ENCODE measurements around the gene C10orf71. TPM values are rescaled to one million over a fixed set of nuclear protein-coding genes. Genes with fewer than 3 reads are reported as not detected.

C10orf71 gene, protein sequence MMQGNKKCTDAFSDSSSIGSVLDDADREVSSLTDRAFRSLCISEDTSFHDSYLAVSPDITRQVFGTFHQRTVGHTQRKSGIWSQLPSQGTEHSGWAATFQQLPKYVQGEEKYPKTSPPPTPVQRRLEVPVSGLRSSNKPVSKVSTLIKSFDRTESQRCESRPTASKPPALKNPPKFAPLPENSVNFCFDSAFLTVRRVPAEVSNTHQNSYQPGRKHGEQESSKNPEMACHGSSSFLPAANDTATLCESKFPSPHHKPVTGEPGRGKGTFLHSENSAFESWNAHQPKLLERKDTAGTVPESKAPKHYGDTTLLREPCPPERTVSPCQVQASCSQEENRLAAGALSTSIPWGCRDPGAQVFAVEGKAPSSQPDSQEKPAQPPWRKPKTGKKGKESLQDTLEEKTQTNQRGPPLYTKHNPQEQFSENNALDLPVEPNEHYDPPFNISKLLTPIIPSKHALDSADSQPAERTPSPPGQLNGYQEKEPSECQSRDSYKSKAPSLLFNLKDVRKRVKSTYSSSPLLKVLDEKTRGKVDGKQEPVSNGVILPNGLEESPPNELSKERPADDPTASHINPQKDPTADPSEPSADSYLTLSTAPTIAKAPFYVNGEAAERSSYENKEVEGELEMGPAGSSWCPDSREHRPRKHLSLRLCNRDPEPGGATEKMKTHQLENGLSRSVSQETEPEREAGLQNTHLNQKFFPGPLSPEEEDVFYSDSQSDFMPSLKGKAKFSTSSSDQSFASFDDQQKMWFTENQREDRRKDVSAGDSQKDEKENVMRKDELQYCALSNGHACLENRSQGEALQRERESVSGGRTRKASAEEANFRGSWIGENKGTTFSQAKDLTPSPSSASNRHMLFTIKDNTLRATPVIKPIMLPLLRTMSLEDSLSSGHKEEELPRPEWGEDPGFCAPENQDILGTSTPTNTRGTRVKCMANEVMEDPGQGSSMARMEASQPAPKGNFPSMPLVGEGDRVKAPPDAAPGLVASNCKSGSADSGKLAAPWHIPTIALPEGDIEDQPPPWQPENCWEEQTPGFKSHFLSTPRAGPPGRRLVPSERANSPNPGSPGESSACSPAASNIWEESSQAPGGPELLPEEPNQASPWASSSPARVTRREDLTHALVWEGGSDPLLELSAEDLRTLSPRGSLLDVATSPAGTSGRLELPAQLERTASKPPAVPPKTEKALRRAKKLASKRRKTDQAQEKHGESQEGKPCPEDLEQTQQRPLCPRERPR (N-terminal part only)
- total RNA-seq = not detected

DNA sequence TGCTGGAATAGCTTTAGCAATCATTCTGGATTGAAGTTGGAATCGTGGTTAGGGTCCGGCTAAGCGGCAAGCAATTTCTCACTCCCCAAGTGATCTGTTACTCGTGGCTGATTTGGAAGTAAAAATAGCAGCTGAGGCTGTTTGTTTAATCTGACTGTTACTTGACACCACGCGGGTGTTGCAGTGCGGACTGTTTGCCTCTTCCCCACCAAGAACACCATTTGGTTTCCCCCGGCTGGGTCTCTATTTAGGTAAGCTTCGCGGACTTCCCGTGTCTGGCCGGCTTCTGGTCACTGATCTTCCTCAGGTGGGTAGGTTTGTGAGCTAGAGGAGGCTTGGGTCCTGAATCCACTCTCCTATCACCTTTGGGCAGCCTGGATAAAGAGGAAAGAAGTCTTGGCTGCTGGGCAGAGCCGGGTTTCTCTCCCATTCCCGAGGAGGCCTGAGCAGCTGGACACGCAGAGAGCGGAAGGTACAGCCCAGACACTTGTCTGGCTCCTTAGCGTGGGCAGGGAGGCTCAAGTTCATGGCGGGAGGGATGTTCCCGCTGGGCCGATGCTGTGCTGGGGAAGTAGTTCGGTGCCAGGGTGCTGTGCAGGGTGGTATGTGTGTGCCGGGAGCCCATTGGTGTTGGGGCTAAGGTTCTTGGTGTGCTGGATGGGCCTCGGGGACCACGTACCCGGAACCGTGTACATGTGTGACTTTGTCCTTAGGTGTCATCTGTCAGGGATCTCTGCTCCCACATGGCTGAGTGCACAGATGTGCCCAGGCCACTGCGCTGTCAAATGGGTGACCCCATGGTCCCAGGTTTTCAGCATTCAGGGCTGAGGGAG, at the start of gene C10orf71:
TSS of gene C10orf71 (plus strand) at position 188 of the 833 bp plus-strand sequence. CDS start 23,376 bp downstream, outside the sequence.
- no peak for DNase-seq (ENCODE audit: low read depth in 2 of 3, low spot score in 2 of 3)

DNA sequence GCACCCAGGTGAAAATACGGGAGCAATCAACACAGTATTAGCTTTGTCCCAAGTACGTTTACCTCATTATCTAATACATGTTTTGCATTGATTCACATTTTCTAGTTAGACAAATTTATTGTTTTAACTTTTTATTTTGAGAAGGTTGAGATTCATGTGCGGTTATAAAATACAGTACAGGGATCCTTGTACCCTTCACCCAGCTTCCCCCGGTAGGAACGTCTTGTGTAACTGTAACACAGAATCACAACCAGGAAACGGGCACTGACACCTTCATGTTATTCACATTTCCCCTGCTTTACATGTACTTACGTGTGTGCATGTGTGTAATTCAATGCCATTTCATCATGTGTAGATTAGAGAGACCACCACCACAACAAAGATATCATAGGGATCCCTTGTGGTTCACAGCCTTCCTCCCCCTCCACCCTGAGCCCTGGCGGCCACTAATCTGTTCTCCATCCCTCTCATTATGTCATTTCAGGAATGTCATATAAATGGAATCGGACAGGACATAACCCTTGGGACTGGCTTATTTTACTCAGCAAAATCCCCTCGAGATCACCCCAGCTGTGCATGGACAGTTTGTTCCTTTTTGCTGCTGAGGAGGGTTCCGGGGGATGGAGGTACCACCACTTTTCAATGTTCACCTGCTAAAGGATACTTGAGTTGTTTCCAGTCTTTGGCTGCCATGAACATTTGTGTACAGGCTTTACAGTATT, 46.5 kb upstream of the C10orf71 start:
- no peak for DNase-seq (ENCODE audit: low read depth in 2 of 3, low spot score in 2 of 3)

DNA sequence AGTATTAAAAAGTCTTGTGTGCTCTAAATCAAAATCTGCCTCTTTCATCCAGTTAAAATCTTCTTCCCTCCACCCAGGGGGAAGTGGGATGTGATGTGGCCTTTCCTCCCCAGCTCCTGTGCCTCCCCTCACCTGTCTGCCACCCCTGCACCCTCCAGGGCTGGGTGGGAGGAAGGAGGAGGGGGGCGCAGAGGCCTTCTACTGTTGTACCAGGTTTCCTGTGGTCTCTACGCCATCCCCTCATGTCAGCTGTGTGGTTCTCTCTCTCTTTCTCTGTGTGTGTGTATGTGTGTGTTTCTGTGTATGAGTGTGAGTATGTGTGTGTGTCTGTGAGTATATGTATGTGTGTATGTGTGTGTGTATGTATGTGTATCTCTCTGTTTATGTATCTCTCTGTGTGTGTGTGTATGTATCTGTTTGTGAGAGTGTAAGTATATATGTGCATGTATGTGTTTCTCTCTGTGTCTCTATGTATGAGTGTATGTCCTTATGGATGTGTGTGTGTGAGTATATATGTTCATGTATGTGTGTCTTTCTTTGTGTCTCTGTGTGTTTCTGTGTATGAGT, 45.5 kb upstream of the C10orf71 start:
- DNase-seq (ENCODE audit: low read depth in 2 of 3, low spot score in 2 of 3) = peak in 2 of 3 donors; percentile 57 to 89

DNA sequence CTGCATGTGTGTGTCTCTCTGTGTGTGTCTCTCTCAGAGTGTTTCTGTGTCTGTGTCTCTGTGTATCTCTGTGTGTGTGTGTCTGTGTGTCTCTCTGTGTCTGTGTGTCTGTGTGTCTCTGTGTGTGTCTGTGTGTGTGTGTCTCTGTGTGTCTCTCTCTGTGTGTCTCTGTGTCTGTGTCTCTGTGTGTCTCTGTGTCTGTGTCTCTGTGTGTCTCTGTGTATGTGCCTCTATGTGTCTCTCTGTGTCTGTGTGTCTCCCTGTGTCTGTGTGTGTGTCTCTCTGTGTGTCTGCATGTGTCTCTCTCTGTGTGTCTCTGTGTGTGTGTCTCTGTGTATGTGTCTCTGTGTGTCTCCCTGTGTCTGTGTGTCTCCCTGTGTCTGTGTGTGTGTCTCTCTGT, 44.8 kb upstream of the C10orf71 start:
- DNase-seq (ENCODE audit: low read depth in 2 of 3, low spot score in 2 of 3) = no peak

DNA sequence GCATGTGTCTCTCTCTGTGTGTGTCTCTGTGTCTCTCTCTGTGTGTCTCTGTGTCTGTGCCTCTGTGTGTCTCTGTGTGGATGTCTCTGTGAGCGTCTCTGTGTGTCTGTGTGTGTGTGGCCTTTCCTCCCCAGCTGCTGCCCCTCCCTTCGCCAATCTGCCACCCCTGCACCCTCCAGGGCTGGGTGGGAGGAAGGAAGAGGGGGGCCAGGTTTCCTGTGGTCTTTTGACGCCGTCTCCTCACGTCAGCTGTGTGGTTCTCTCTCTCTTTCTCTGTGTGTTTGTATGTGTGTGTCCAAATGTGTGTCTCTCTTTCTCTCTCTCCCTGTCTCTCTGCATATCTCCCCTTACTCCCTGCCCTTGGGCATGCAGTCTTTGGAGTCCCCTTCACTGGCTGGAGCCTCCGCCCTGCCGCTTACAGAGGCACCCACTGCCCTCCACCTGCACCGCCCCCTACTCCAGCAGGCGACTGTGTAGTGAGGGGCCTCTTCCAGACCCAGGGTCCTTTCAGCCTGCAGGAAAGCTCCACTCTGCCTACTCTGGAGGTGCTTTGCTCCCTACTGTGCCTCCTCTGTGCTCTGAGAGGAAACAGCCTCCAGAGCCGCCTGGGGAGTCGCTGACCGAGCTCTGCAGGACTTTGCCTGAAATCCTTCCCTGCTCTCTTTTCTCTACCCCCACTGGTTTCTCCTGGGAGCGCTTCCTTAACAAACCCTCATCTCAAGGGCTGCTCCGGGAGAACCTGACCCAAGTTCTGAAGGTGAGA, 44.2 kb upstream of the C10orf71 start:
- peak in 2 of 3 donors; percentile 81 to 94 for DNase-seq (ENCODE audit: low read depth in 2 of 3, low spot score in 2 of 3)

DNA sequence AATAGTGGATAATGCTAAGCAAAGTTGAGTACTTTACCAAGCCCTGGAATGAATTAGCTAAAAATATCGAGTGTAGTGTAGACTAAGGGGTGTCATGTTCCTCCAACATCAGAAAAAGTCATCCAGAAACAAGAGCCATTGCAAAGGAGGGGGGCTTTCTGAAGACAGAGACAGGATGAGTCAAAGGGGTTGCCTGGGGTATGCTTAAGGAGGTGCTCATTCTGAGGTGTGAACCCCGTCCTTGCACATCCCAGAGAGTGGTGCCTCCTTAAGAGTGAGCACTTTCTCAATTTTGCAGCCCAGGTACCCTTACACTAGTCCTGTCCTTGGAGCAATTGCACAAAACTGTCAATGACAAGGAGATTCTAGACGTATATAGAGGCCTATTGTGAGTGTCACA, 43.1 kb upstream of the C10orf71 start:
- no peak for DNase-seq (ENCODE audit: low read depth in 2 of 3, low spot score in 2 of 3)

DNA sequence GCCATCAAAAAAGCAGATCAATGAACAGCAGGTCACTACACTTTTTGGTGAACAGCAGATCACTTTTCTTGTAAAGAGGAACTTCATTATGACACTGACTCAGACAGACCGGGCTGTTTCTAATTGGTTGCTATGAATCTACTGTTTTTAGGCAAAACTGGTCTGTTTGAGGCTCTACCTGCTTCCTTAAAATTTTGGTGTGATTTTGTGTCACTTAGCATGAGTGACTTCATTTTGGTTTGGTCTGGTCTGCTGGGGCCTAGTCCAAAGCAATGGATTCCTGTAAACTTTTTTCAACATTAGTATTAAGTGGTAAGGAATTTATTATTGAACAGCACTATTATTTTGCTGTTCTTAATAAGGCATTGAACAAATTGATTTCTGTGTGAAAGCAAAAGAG, 41.8 kb upstream of the C10orf71 start:
- DNase-seq (ENCODE audit: low read depth in 2 of 3, low spot score in 2 of 3) = peak in 2 of 3 donors; percentile 59 to 73

DNA sequence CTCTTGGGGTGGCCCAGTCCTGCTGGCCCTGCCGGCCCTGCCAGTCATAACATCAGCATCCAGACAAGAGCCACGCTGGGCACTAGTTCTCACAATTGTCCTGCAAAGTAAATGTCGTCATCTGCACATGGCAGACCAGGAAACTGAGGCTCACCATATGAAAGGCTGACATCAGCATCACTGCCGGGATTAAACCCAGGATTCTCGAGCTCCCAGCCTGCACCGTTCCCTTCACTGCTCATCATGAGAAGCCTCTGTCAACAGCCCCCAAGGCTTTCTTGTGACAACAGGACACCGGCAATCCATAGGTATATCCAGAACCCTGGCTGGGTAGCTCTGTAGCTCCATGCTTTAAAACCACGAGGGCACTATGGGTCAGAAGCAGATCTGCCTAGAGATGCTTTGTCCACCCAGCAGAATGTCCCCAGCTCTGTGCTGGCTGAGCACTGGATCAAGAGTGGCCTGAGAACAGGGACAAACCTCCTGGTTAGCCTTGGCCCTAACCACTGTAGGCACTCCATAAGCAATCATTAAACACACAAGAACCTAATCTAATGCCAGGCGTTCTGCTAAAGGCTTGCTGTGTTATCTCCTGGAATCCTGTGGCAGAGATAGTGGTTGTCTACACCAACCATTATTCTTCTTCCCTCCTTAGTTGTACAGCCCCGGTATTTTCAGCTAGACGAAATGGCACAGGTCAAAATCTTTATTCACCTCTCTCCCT, 41.2 kb upstream of the C10orf71 start:
- no peak for DNase-seq (ENCODE audit: low read depth in 2 of 3, low spot score in 2 of 3)

DNA sequence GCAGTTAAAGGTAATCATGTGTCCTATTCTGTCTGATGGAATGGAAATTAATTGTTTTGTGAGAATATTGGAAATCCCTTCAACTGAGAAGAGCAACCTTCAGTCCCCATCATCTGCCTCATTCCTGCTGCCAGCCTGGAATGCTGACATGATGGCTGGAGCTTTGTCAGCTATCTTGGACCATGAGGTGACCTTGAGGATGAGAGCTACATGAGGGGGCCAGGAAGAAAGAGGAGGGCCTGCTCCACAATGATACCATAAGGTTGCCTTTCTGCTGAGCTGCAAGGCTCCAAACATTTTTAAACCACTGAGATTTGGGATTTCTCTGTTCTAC, 40.7 kb upstream of the C10orf71 start:
- no peak for DNase-seq (ENCODE audit: low read depth in 2 of 3, low spot score in 2 of 3)

DNA sequence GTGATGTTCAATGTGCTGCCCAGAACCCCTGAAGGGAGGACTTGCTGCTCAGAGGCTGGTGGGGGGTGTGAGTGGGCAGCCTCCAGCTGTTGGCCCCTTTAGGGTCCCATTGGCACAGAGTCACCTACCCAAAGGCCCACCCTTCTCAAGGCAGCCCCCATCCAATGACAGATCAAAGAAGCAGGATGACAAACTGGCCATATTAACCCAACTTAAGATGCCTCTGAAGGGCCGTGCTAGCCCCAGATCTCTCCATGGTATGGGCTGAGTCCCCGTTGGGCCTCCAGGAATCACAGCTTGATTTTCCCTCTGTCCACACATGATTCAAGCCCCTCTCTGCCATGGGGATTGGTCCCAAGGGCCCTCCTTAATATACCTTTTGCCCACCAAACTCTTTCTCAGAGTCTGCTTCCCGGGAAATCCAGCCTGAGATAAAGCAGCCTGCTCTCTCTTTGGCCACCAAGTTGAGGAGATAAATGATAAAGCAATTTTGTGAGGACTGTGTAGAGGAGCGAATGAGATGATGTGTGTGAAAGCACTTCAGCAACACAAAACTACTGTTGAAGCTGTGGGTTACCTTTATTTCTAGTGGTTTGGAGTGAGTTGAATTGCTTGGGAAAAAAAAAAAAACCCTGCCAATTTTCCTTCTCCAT, 38.2 kb upstream of the C10orf71 start:
- DNase-seq (ENCODE audit: low read depth in 2 of 3, low spot score in 2 of 3) = no peak

DNA sequence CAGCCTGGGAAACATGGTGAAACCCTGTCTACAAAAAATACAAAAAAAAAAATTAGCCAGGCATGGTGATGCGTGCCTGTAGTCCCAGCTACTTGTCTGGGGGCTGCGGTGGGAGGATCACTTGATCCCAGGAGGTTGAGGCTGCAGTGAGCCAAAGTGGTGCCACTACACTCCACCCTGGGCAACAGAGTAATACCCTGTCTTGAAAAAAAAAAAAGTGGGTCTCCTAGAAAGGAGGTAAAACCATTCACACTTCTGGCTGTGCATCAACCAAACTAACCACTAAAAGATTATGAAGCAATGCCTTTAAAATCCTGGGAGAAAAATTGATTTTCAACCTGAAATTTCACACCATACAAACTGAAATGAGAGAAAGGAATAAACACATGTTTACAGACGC, 35.4 kb upstream of the C10orf71 start:
- no peak for DNase-seq (ENCODE audit: low read depth in 2 of 3, low spot score in 2 of 3)

DNA sequence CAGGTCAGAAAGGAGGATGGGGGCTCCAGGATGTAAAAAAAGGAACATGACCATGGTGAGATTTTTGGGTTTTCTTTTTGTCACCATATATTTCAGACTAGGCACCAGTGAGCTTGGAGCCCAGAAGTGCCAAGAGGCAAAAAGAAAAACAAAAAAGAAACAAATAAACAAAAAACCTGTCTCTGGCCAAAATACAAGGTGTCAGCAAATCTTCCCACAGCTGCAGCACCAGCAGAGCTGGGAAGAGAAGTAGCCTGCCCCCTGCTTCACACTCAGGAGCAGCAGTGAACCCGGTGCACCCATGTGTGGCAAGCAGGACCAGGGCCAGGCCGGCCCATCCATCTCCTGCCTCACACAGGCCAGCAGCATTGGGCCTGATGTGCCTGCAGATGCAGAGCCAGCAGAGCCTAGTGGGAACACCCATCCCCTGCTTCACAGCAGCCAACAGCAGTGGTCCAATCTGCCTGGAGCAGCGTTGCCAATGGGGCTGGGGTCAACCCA, 34.7 kb upstream of the C10orf71 start:
- DNase-seq (ENCODE audit: low read depth in 2 of 3, low spot score in 2 of 3) = no peak

DNA sequence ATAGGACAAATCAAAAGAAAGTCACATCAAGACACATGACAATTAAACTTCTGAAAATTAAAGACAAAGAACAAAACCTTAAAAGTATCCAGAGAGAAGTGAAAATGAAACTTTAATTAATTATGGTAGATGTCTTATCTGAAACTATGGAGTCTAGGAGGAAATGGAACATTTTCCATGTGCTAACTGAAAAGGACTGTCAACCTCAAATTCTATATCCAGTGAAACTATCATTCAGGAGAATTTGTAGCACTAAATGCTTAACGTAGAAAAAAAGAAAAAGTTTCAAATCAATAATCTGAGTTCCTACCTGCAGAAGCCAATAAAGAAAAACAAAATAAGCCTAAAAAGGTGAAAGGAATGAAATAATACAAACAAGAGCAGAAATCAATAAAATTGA, 33.1 kb upstream of the C10orf71 start:
- peak in 1 of 3 donors; percentile 47 for DNase-seq (ENCODE audit: low read depth in 2 of 3, low spot score in 2 of 3)

DNA sequence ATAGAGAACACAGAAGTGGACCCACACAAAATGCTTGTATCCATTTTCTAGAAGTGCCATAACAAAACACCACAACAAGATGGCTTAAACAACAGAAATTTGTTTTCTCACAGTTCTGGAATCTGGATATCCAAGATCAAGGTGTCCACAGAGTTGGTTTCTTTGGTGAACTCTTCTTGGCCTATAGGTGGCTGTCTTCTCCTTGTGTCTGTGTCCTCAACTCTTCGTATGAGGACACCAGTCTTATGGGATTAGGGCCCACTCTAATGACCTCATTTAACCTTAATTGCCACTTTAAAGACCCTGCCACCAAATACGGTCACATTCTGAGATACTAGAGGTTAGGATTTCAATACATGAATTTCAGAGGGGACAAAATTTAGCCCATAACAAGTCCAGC, 30.8 kb upstream of the C10orf71 start:
- DNase-seq (ENCODE audit: low read depth in 2 of 3, low spot score in 2 of 3) = no peak

DNA sequence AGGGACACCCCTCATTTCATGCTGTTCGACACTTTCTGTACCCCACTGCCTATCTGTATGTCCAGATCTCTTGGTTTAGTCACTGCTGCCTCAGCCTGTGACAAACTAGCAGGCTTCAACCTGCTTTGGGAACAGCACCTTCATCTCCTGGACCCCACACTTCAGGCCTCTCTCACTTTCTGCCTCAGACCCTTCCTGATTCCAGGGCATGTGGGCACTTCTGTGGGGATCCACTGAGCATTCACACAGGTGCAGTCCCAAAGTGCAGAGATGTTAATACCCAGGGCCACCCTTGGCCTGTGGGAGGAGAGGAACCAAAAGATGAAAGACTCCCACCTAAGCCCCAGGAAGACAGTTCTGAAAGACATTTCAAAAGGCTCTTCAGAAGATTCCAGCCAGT, 29.4 kb upstream of the C10orf71 start:
- DNase-seq (ENCODE audit: low read depth in 2 of 3, low spot score in 2 of 3) = no peak

DNA sequence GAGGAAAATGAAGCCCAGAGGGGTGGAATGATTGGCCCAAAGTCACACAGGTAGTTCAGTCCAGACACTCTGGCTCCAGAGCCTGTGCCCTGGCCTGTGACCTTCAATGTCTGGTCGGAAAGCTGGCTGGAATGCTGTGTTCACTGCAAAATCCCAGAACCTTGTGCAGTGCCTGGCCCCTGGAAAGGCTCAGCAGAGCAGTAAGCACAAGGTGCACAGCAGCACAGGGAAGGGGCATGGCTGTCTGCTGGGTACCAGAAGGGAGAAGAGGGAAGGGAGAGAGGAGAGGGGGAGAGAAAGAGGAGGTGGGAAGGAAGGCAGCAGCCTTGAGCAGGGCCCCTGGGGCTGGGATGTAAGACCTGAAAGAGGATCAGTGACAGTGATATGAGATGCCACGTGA, 28.4 kb upstream of the C10orf71 start:
- DNase-seq (ENCODE audit: low read depth in 2 of 3, low spot score in 2 of 3) = no peak

DNA sequence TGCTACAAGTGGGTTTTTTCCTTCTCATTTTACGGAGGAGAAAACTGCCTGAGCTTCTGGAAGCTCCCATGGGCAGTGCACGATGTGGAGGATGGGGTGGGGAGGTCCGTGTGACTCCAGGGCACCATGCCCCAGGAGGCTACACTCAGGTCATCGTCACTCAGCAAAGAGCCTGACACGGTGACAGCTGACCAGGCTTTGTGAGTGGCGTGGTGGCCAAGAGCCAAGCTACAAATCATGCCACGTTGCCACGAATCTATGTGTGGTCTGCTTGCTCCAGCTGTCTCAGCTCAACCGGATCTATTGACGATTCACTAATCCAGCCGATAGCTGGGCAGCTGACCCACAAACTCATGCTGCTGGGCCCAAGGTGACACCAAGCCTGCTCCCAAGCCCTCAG, 27.6 kb upstream of the C10orf71 start:
- no peak for DNase-seq (ENCODE audit: low read depth in 2 of 3, low spot score in 2 of 3)
